A673 (cell line): ENCODE results near the gene CCDC73. TPM values are rescaled to one million over a fixed set of nuclear protein-coding genes. Genes with fewer than 3 reads are reported as not detected.

Experiments used
- Bru-seq: library from RNA; stranded (reverse); fragments of 400-500 nt; gene quantifications from one replicate; lab custom pipeline; 2021; lab: Mats Ljungman, UMichigan
- BruChase-seq, 2 experiments: library from RNA; stranded (reverse); fragments of 400-500 nt; gene quantifications; one replicate each; lab custom pipeline; 2021; lab: Mats Ljungman, UMichigan
- BruUV-seq: library from RNA; stranded (reverse); fragments of 400-500 nt; replicated peaks from 2 replicates; lab custom pipeline; 2021; lab: Mats Ljungman, UMichigan
- CTCF ChIA-PET: fragments of 300-600 bp; sonication (Branson Sonifier 250); formaldehyde crosslinking; loops from one replicate; lab custom pipeline; 2022; ENCODE audit warnings: antibody characterized with exemption; lab: Charles Lee
- POLR2A ChIA-PET: fragments of 300-600 bp; sonication (Branson Sonifier 250); formaldehyde crosslinking; loops from one replicate; lab custom pipeline; 2022; ENCODE audit warnings: antibody characterized with exemption; ENCODE audit not compliant: low non-redundant PET; lab: Charles Lee
- DNase-seq: peaks from one replicate; pipeline ENCODE4 v3.0.0-alpha.2; 2015; ENCODE audit warnings: low spot score
- H3K27ac ChIP-seq: fragments of 200-600 bp; sonication (generic); 2 replicates; pipeline ENCODE4 v1.5.1; 2016; ENCODE audit warnings: mixed run types, low read depth, mild to moderate bottlenecking, mixed read lengths, antibody characterized with exemption, low read length; ENCODE audit not compliant: poor library complexity, severe bottlenecking
- H3K27me3 ChIP-seq: fragments of 200-600 bp; sonication (generic); replicated peaks from 2 replicates; pipeline ENCODE4 v1.6.1; 2017; ENCODE audit warnings: mixed run types, low read depth, mild to moderate bottlenecking, mixed read lengths, antibody characterized with exemption, low read length; ENCODE audit not compliant: insufficient read depth, poor library complexity
- H3K36me3 ChIP-seq: fragments of 200-600 bp; sonication (generic); 2 replicates; pipeline ENCODE4 v1.6.1; 2016; ENCODE audit warnings: mixed run types, mild to moderate bottlenecking, mixed read lengths, antibody characterized with exemption, low read length; ENCODE audit not compliant: insufficient read depth, poor library complexity, severe bottlenecking
- H3K4me1 ChIP-seq: fragments of 200-600 bp; sonication (generic); 2 replicates; pipeline ENCODE4 v1.6.1; 2017; ENCODE audit warnings: mixed run types, mild to moderate bottlenecking, mixed read lengths, antibody characterized with exemption, low read length; ENCODE audit not compliant: insufficient read depth, poor library complexity, severe bottlenecking
- H3K4me3 ChIP-seq: fragments of 200-600 bp; sonication (generic); 2 replicates; pipeline ENCODE4 v1.5.1; 2016; ENCODE audit warnings: low read depth, mixed run types, mild to moderate bottlenecking, mixed read lengths, low read length; ENCODE audit not compliant: poor library complexity, severe bottlenecking
- H3K9me3 ChIP-seq: fragments of 200-600 bp; sonication (generic); 2 replicates; pipeline ENCODE4 v1.6.1; 2016; ENCODE audit warnings: mixed run types, low read depth, mild to moderate bottlenecking, mixed read lengths, antibody characterized with exemption, low read length; ENCODE audit not compliant: poor library complexity, severe bottlenecking
- EZH2 ChIP-seq: fragments of 200-600 bp; sonication (generic); IDR thresholded peaks from 2 replicates; pipeline ENCODE4 v1.6.1; 2017; ENCODE audit warnings: borderline replicate concordance, low read depth, mild to moderate bottlenecking, mixed read lengths, antibody characterized with exemption, low read length; ENCODE audit not compliant: poor library complexity, severe bottlenecking
- intact Hi-C: fragments of 100-400 bp; cut with micrococcal nuclease; formaldehyde crosslinking; loops from one replicate; pipeline ENCODE4 v1.10.0; 2022; ENCODE audit not compliant: unreplicated experiment
- long read RNA-seq: library from polyadenylated mRNA; stranded (forward); transcript quantifications from one replicate; pipeline ENCODE4 v2.0.0, GENCODE V29; 2022
- total RNA-seq: library from RNA; stranded (reverse); gene quantifications from 2 replicates; pipeline ENCODE4 v1.2.3, GENCODE V29; 2021
- TF ChIP-seq, protein P1 (sequence below): fragments of 300-800, 200-600 bp; sonication (generic); conservative IDR thresholded peaks from 2 replicates; pipeline ENCODE4 v1.5.1; 2017; ENCODE audit warnings: low read depth, mild to moderate bottlenecking, antibody characterized with exemption, low read length, moderate library complexity, mixed read lengths

The CCDC73 gene
- total RNA-seq (not detected in 2 replicates), Bru-seq, nascent RNA (percentile 7 among the genes with signal in this experiment), BruChase-seq, experiment 1, labeled RNA remaining after a 2-hour chase (percentile 10 among the genes with signal in this experiment), BruChase-seq, experiment 2, labeled RNA remaining after a 6-hour chase (percentile 3 among the genes with signal in this experiment)
- long read RNA-seq, partial matches to known transcripts, result 0 of 4 reads
- long read RNA-seq, other reads (novel, unspliced or antisense), result 4 of 4 reads

DNA sequence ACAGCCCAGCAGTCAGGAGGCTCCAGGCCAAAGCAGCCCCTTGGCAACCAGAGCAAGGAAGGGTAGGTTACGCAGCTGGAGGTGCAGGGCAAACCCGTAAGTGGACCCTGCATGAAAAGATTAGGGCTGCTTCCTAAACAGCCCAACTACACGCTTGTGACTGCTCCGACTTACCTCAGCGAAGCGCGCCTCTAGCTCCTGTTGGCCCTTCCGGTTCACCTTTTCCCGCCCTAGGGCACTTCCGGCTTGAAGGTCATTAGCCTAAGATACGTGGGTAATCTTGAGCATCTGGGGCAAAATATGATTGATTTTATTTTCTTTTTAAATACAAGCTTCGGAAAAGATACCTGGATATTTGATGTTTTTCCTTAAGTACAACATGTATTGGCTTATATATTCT lies at the start of gene CCDC73:
Gene CCDC73, minus strand, starts transcription at position 224 of the 400 bp plus-strand sequence. CDS start 34,419 bp downstream, outside the sequence.
- intact Hi-C loops, result no loop called here
- no peak for DNase-seq
- Histone ChIP-seq H3K9me3 (no peaks in the 10 kb centered on the region), H3K27ac (no peak within 1 kb of the TSS), H3K36me3 (no peaks in the 10 kb centered on the region), H3K27me3 (peaks cover 29% of the 10 kb centered on the region), H3K4me1 (no peaks in the 10 kb centered on the region), H3K4me3 (no peak within 1 kb of the TSS)
- TF ChIP-seq EZH2, result no peak
- TF ChIP-seq, protein P1, sequence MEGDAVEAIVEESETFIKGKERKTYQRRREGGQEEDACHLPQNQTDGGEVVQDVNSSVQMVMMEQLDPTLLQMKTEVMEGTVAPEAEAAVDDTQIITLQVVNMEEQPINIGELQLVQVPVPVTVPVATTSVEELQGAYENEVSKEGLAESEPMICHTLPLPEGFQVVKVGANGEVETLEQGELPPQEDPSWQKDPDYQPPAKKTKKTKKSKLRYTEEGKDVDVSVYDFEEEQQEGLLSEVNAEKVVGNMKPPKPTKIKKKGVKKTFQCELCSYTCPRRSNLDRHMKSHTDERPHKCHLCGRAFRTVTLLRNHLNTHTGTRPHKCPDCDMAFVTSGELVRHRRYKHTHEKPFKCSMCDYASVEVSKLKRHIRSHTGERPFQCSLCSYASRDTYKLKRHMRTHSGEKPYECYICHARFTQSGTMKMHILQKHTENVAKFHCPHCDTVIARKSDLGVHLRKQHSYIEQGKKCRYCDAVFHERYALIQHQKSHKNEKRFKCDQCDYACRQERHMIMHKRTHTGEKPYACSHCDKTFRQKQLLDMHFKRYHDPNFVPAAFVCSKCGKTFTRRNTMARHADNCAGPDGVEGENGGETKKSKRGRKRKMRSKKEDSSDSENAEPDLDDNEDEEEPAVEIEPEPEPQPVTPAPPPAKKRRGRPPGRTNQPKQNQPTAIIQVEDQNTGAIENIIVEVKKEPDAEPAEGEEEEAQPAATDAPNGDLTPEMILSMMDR, result no peak
- no TSS peak for BruUV-seq
- POLR2A ChIA-PET, result no interaction called here
- CTCF ChIA-PET, result interaction anchor here (0.5 kb wide), 1 partner anchor 634 kb away, joined by 11 read pairs; no protein-coding TSS in a partner anchor

DNA sequence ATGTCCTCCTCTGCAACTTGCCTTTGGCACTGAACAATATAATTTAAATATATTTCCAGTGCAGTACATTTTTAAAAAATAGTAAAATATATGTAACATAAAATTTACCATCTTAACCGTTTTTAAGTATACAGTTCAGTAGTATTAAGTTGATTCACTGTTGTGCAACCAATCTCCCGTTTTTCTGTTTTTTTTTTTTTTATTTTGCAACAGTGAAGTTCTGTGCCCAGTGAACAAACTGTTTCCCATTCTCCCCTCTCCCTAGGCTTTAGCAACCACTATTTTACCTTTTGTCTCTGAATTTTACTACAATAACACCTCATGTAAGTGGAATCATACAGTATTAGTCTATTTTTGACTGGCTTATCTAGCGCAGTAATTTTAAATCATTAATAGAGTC lies 49.1 kb upstream of the CCDC73 start:
- Histone ChIP-seq H3K4me3 (no peak overlapping the region), H3K36me3 (no peaks in the 10 kb centered on the region), H3K9me3 (no peaks in the 10 kb centered on the region), H3K27ac (no peak overlapping the region), H3K4me1 (peaks cover 8% of the 10 kb centered on the region), H3K27me3 (no peaks in the 10 kb centered on the region)
- no peak for DNase-seq
- intact Hi-C loops, result no loop called here
- no peak for TF ChIP-seq EZH2
- TF ChIP-seq, protein P1, result no peak
- ChIA-PET CTCF (no interaction called here), POLR2A (interaction anchor here (0.6 kb wide), 1 partner anchor 457 kb away, joined by 3 read pairs; no protein-coding TSS in a partner anchor)
- no TSS peak for BruUV-seq

DNA sequence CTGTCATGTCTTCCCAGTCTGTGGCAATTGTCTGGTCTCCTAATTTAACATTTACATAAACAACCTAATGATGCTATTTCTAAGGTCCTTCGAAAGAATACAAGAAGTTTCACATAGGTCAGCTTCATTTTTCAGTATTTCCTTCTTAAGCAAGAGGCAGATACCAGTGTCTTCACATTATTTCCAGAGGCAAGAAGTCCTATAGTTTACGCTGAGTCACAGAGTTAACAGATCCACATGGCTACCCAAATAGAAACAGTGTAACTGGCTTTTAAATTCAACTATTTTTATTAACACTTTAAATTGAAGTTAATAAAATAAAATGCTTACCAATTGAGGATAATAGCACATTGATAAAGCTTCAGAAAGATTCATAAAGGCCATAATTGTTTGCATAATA lies 46.1 kb upstream of the CCDC73 start:
- Histone ChIP-seq H3K4me1 (peaks cover 11% of the 10 kb centered on the region), H3K4me3 (no peak overlapping the region), H3K27ac (no peak overlapping the region), H3K9me3 (no peaks in the 10 kb centered on the region), H3K36me3 (no peaks in the 10 kb centered on the region), H3K27me3 (no peaks in the 10 kb centered on the region)
- no TSS peak for BruUV-seq
- DNase-seq, result no peak
- TF ChIP-seq, protein P1, result no peak
- TF ChIP-seq EZH2, result no peak
- ChIA-PET CTCF (interaction anchor here (0.7 kb wide), 2 partner anchors 221 to 225 kb away, joined by 3 to 6 read pairs; no protein-coding TSS in a partner anchor), POLR2A (interaction anchor here (0.7 kb wide), 1 partner anchor 567 kb away, joined by 12 read pairs; no protein-coding TSS in a partner anchor)
- intact Hi-C loops, result no loop called here
